Stimulated activated CD4-positive, alpha-beta T cell treated with anti-CD3 and anti-CD28 coated beads, TNF-alpha, amount 100 ng/mL, for 48 hours (primary cell): ENCODE measurements around the gene TIAM2.
"Not testable (repeated sequence)": the region's sequence is repeated elsewhere in the genome, so short reads cannot be mapped to it uniquely, and the experiment has no call there.

Experiments used
- DNase-seq, 3 donors: peaks; one replicate each; pipeline ENCODE4 v3.0.0-alpha.2; 2020; ENCODE audit warnings: low read depth in 3 of 3

Gene TIAM2

DNA sequence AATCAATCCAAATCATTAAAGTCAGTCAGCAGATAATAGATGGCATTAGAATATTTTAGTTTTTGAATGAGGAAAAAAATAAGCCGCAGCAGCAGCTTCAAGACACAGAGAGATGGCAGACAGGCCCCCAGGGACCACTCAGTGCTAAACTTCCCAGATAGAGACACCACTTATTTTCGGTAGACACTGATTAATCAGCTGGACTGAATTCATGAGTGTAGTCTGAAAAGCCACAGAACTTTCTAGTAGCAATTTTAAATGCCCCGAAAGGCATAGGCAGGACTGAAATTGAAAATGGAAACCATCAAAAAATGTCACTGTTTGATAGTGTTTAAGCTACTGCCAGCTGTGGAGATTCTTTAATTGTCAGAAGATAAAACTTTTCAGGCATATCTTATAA is 265.6 kb downstream of the TIAM2 start:
- DNase-seq = no peak

DNA sequence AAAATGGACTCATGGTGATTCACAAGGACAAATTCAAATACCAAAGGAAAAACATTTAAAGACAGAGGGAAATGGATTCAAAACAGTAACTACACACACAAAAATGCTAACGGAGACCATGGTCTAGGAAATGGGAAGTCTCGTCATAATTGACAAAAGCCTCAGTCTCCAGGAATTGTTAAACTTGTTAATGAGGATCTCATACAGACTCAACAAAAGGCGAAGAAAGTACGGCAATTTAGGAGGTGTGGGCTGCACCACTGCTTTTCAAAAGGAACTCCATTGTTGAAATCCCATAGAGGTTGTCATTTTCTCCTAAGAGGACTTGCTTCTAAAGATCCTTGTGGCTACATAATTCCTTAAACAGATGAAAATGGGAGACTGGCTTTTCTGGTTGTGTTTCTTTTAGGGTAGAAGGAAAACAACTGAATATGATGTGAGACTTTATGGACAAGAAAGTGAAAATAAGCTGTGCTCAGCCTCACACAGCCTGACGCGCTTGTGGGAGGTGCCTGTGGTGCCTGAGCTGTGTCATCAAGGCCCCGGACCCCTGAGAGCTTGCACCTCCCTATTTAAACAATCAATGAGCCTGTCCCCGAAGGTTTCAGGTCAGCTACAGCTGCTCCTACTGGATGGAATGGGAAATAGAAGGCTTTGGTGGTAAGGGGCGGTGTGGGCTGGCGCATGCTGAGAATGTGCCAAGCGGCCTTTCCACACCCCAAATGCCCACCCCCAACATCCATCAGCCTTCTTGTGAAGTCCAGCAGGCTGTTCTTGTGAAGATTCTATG is 266.2 kb downstream of the TIAM2 start:
- no peak for DNase-seq

DNA sequence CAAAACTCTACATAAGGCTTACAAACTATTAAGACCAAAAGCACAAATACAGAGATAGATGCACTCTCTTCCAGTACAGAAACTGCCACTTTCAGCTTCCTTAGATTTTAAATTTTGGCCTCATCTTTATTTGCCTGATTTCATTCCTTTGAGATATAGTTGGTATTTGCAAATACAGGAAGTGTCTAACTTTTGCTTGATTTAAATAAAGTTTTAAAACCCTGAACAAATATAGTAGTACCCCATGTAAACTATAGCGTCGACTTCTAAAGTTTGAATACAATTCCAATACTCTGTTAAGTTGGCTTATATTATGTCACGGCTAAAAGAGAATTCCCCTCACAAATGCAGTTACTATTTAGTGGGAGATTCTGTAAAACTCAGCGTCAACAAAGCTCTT is 267.5 kb downstream of the TIAM2 start:
- DNase-seq = no peak

DNA sequence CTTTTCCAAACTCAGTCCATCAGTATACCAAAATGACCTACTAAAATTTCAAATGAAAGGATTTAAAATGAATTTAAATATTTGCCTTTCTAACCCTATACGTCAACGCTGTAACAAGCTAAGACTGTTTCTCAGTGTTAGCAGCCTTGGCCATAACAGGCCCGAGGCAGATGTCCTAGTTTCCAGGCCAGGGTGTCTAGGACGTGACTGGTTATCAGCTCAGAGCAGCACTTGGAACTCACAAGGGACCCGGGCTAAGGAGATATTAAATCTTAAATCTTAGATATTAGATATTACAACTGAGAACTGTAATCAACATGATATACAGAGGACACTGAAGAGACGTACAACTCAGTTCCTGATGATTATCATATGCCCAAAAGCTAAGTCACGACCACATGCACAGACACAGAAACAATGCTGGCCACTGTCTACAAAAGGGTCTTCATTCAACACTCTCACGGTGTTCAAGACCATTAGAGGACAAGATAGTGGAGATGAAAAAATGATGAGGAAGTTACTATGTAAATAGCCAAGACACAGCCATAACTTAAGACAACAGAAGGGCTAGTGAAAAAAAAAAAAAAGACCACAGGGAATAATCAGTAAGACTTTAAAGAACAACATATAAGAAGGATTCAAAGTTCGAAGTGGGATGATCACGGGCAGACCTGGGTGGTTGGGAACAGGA is 268.4 kb downstream of the TIAM2 start, which contains the start of gene CLDN20:
Gene CLDN20, plus strand, starts transcription at position 641 of the 691 bp plus-strand sequence. CDS start 11,707 bp downstream, outside the sequence.
- DNase-seq = no peak

DNA sequence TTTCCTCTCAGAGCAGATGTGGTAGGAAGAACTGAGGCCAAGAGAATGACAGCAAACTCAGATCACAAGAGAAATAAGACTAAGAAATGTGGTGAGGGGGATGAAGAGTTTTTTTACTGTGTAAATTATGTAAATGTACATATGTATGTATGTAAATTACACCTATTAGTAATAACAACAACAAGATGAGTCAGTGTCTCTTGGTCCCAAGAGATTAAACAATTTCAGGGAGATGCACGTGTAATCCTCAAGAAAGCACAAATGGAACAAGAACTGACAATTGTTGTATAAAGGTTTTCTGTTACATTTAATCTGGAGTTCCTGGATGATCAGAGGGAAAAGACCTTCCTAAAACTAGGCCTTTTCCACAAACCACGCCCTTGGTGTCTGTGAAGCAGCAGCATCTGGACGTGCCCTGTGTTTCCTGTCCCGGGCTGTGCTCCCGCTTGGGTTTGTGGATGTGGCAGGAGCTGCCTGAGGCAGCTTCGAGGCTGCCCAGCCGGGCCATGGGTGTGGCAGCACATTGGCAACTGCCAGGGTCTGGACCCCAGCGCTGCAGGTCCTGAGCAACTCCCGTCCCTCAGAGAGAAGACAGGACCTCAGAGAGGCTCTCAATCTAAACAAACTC is 269.7 kb downstream of the TIAM2 start:
- DNase-seq = no peak

DNA sequence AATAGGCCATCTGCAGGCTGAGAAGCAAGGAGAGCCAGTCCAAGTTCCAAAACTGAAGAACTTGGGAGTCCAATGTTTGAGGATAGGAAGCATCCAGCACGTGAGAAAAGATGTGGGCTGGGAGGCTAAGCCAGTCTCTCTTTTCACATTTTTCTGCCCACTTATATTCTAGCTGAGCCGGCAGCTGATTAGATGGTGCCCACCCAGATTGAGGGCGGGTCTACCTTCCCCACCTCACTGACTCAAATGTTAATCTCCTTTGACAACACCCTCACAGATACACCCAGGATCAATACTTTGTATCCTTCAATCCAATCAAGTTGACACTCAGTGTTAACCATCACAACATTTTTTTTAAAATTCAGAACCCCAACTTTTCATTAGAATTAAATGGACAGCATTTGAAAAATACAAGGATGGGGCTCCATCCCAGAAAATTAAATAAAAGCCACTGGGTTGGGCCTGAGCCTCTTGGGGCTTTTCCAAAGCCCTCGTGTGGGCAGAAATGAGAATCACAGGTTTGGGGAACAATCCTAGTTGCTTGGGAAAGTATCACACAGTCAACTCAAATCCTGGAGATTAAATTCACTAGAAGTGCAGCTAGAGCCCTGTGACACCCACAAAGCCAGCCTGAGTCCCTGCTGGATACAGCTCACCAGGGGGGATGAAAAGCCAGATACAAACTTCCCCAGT is 270.9 kb downstream of the TIAM2 start:
- DNase-seq = no peak

DNA sequence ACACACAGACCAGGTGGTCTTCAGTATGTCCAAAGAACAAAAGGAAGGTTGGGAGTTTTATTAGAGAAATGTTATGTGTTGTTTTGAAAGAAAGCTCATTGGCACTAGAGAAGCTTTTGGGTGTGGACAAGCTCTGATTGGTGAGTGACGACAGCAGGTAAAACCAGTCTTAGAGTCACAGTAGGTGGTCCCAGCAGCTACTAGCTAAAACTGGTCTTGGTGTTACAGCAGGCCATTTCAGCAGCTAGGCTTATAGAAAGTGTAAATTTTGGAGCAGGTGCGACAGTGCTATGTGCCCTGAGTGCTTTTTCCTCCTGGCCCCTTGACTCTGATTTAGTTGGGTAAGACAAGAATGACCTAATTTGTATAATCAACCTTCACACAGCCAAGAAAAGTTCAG is 272.3 kb downstream of the TIAM2 start:
- no peak for DNase-seq

DNA sequence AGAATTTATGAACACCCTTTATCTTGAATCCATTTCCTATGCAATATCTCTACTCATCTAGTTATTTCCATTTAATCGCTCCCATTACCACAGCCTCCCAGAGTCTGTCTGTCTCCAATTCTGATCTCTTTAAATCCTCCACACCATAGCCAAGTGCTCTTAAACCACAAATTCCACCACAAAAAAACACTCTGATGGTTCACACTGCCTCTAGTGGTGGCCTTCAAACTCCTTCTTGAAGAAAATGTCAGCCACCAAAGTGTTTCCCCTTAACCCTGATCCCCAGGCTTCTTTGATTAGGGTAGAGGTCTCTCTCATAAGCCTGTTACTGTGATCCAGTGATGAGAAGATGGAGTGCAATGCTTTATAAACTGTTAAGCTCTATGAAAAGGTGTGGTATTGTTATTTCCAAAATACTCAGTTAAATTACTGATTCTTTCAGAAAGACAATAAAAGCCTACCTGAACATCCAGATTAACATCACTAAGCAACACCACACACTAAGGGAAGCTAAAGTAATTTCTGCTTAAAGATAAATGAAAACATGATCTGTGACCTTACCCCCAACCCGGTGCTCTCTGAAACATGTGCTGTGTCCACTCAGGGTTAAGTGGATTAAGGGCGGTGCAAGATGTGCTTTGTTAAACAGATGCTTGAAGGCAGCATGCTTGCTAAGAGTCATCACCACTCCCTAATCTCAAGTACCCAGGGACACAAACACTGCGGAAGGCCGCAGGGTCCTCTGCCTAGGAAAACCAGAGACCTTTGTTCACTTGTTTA is 273.2 kb downstream of the TIAM2 start:
- not testable (repeated sequence) for DNase-seq

DNA sequence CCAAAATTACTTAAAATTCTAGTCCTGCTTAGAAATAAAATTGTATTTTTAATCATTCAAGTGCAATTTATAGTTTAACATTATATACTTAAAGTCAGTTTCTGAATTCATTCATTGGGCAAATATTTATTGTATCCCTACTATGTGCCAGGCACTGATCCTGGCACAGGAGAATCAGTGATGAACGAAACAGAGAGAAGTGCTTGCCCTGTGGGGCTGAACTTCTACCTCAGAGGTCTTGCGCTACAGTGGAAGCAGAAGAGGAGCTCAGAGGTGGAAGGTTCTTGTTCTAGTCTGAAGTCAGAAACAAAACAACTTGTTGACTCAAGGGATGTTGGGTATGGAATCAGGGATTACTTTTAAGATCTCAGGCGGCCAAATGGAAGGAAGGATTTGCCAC is 274.6 kb downstream of the TIAM2 start:
- DNase-seq = no peak

DNA sequence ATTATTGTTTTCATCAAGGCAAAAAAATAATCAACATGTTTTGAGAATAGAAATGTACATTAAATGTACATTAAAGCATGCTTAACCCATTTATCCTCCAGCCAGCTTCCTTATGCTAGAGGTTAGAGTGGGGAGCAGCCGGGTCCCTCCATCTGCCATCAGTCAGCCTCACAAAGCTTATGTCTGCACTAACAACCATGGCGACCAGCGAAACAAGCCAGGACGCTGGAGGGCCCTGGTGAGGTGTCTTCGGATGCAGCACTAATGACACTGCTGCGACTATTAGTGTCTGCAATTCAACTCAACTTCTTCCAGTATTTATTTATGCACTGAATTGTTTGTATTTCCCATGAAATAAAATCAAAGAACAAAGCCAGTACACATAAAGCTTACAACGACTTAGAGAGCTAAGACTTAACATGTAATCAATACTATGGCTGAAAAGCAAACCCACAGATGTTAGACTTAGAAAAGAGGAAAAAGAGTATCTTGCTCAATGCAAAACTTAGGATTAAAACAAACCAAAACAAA is 275.5 kb downstream of the TIAM2 start:
- DNase-seq = no peak

DNA sequence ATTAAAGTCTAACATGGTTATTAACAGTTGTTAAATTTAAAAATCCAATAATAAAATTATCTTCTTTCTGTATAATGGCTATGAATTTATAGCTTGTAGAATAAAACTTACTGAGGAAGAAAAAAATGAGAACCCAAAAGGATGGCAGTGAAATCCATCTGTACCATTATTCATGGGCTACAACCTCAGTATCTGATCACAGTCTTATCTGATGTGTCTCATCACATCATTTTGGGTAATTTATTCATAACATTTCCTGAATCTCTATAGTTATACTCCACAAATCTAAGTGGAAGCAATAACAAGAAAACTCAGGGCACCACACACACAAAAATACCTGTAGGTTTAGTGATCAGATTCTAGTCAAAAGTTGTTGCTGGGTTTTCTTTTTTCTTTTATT is 276.0 kb downstream of the TIAM2 start:
- no peak for DNase-seq

DNA sequence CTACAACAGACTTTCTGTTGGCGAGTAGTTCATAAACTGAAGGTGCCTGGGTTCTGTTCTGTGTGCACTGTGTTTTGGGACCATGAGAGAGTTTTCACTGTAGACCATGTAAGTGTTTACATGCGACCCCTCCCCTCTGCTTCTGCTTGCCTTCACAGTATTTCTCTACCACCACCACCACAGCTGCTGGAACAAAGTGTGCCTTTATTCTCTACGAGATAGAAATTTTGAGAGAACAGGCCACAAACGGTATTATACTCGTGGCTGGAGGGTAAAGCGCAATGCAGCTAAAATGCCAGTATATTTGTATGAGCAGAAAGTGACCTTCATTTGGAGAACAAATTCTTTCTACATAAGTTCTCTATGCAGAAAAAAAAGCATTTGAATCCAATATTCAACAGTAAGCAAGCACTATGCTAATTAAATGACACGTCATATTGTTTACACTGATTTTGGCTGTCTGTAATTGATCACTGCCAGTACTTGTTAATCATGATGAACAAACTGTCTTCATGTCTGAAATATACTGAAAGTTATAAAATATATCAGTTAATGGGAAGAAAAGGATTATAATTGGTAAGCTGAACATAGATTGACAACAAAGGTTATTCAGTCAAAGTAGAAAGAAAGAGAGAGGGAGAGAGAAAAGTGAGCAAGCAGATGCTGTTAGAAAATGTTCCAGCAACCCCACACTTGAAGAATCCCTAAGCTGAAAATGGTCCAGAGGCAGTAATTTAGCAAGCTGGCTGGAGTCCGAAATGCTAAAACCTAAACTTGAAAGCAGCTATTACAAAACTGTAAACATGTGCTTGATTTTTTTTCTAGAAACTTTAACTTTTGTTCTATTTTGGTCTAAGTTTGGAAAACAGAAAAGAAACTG is 277.5 kb downstream of the TIAM2 start:
- DNase-seq = no peak

DNA sequence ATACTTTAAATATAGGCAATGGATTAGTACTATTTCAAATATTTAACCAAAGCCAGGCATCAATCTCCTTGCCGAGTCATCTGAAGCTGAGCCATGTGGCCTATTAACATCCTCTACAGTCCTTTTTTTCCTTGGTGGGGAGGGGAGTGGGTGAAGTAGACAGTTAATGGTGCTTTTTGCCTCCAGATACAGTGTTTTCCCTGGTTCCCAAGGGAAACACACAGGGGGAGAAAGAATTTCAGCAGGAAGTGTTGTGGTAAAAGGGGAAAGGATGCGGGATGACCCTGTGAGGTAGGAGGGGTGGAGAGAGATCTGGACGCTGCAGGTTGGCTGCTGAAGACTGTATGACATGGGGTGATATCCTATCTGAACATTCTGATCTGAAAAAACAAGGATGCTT is 278.3 kb downstream of the TIAM2 start:
- DNase-seq = no peak

DNA sequence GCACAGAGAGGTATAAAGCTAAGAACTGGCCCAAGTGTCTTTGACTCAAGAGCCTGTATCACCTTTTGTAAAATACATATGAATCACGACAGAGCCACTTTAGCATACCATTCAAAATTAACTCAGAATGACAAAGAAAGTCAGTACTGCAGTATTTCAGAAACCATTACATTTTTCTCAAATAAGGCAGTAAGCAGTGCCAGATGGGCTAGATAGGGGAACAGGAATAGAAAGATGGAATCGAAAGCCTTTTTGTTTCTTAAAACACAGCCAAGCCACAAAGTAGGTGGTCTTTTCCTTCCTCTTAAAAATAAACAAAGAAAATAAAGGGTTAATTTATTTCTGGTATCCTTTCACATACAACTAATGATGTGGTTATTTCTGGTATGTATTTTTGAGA is 279.0 kb downstream of the TIAM2 start:
- DNase-seq = no peak

DNA sequence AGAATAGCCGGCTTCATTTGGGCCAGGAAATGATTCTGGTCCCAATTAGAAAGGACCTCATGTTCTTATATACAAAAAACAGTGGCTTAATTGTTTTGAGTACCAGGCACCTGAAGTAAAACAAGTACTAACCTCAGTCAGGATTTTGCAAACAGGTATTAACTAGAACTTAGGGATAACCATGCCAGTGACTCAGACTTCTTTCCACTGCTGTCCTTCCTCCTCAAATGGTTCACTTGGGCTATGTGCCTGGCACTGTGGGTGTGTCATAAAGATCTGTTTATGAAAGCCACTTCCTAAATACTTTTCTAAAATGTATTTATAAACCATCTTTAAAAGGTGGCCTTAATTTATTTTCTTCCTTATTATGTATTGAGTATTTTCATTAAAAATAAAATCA is 279.4 kb downstream of the TIAM2 start:
- no peak for DNase-seq

DNA sequence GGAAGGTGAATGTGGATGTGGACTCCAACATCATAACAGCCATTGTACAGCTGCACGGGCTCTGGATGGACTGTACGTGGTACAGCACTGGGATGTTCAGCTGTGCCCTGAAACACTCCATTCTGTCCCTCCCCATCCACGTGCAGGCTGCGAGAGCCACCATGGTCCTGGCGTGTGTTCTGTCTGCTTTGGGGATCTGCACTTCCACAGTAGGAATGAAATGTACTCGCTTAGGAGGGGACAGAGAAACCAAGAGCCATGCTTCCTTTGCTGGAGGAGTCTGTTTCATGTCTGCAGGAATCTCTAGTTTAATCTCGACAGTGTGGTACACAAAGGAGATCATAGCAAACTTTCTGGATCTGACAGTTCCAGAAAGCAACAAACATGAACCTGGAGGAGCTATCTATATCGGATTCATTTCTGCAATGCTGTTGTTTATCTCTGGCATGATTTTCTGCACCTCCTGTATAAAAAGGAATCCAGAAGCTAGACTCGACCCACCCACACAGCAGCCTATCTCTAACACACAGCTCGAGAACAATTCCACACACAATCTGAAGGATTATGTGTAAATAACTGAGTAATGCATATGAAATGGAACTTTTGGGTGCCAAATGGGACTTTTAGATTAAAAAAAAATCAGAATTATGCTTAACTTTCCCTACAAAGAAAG is 280.8 kb downstream of the TIAM2 start:
- DNase-seq = no peak

DNA sequence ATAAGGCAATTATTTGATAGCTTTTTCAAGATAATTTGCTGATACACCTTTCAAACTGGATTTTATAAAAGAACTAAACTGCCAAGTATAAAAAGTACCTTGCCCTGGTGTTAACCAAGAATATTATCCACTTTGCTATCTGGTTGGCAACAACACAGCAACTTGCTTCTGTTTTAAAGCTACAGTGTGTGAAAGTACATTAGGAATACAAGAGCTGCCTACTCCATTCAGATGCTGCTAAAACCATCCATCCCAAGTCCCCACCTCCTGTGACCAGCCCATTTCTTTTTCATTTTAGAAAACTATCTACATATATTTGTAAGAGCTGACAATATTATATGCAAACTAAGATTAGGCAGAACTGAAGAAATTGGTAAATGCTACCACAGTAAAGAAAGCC is 281.5 kb downstream of the TIAM2 start:
- no peak for DNase-seq

DNA sequence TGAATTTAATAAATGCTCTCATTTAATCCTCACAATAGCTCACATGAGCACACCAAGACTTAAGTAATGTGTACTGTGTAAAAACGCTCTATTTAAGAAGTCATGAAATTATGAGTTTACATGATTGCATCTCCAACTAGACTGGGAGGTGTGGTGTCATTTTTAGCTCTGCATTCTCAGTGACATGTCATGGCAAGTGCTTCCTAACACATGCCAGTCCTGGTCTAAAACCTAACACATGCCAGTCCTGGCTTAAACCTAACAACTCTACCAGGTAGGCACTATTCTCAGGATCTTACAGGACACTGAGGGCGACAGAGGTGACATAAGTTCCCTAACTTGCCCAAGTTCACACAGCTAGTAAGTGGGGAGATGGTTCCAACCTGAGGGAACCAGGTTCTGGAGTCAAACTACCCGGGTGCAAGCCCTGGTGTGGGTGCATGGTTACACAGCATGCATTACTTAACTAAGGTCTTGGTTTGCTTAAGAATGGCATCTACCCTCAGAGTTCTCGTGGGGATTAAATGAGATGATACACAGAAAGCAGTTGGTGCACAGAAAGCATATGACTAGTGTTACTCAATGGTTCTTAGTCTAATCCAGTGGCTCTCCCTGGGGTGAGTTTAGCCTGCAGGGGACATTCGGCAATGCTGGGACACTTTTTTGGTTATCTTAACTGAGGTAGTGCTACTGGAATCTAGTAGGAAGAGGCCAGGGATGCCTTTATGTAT is 283.4 kb downstream of the TIAM2 start:
- no peak for DNase-seq

DNA sequence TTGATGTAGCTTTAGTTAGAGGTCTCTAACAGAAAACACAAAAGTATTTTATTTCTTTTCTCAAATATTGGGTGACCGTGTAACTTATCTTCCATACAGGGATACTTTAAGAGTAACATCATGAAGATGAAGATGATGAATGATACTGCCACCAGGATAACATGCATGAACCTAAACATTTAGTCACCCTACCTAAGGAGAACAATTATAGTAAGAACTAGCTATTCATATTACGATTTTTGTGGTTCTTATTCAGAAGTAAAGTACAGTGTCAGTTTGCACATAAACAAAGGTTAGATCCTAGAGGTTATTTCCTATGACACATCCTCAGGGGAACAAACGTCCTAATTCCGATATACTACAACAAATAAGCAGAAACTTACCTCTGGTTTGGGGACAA is 289.7 kb downstream of the TIAM2 start:
- DNase-seq = no peak
